ENCODE results near the gene HAPSTR1. TPM values are rescaled to one million over a fixed set of nuclear protein-coding genes. Genes with fewer than 3 reads are reported as not detected.
A peak's percentile ranks its signal among the peaks of the same experiment; 100 is the strongest.

HAPSTR1 gene
- total RNA-seq, 1 donor from 2014 or later: 86.0 TPM

DNA sequence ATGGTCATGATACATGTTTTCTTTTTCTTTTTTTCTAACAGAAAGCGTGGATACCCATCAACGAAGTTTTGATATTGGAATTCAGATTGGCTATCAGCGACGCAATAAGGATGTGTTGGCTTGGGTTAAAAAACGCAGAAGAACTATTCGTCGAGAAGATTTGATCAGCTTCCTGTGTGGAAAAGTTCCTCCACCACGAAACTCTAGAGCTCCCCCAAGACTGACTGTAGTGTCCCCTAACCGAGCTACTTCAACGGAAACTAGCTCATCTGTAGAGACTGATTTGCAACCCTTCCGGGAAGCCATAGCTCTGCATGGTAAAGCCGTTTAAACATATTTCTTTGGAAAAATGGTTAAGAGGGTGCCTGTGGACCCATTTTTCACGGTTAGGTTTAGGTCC, 11.5 kb downstream of the HAPSTR1 start:
- DNase-seq (ENCODE audit: low spot score): no peak
- Mint-ChIP-seq H3K36me3 (ENCODE audit: low read depth, unreplicated experiment) (peaks cover 43% of the 10 kb centered on the region), H3K4me3 (ENCODE audit: unreplicated experiment) (no peak overlapping the region), H3K4me1 (ENCODE audit: unreplicated experiment) (peaks cover 37% of the 10 kb centered on the region), H3K27me3 (ENCODE audit: unreplicated experiment) (peaks cover 6% of the 10 kb centered on the region), H3K9me3 (ENCODE audit: unreplicated experiment) (no peaks in the 10 kb centered on the region), H3K27ac (ENCODE audit: unreplicated experiment) (no peak overlapping the region)
- TF ChIP-seq, protein P1, sequence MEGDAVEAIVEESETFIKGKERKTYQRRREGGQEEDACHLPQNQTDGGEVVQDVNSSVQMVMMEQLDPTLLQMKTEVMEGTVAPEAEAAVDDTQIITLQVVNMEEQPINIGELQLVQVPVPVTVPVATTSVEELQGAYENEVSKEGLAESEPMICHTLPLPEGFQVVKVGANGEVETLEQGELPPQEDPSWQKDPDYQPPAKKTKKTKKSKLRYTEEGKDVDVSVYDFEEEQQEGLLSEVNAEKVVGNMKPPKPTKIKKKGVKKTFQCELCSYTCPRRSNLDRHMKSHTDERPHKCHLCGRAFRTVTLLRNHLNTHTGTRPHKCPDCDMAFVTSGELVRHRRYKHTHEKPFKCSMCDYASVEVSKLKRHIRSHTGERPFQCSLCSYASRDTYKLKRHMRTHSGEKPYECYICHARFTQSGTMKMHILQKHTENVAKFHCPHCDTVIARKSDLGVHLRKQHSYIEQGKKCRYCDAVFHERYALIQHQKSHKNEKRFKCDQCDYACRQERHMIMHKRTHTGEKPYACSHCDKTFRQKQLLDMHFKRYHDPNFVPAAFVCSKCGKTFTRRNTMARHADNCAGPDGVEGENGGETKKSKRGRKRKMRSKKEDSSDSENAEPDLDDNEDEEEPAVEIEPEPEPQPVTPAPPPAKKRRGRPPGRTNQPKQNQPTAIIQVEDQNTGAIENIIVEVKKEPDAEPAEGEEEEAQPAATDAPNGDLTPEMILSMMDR (IDR thresholded peaks at IDR 0.05; ENCODE audit: unreplicated experiment): no peak

- Mint-ChIP-seq H3K9me3 (ENCODE audit: unreplicated experiment) (no peaks in the 10 kb centered on the region), H3K27me3 (ENCODE audit: unreplicated experiment) (peaks cover 3% of the 10 kb centered on the region), H3K27ac (ENCODE audit: unreplicated experiment) (no peak overlapping the region), H3K4me1 (ENCODE audit: unreplicated experiment) (peaks cover 33% of the 10 kb centered on the region), H3K4me3 (ENCODE audit: unreplicated experiment) (peak overlapping the region; percentile 73), H3K36me3 (ENCODE audit: low read depth, unreplicated experiment) (peaks cover 37% of the 10 kb centered on the region)
- TF ChIP-seq, protein P1 (IDR thresholded peaks at IDR 0.05; ENCODE audit: unreplicated experiment): no peak
- no peak for DNase-seq (ENCODE audit: low spot score)
These were observed 12.1 kb downstream of the HAPSTR1 start for GRCh38 chr16:9103546-9103945.

DNA sequence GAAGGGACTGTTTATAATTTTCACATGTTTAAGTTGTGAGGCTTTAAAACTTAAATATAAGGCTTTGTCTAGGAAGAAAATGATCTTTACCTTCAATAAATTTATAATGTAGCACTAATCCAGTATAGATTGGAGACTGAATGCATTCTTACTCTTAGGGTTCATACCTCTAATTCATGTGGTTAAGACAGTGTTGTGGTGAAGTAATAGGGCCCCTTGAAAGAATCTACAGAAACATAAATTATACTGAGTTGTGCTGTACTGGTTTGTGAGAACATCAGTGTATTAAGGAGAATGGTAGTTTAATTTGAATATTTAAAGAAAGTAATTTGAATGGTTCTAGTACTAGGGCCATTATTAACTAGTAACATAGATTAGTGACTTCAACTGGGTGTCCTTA, 13.7 kb downstream of the HAPSTR1 start:
- no peaks in the 10 kb centered on the region for H3K9me3 Mint-ChIP-seq (ENCODE audit: unreplicated experiment)
- TF ChIP-seq, protein P1 (IDR thresholded peaks at IDR 0.05; ENCODE audit: unreplicated experiment): no peak
- DNase-seq (ENCODE audit: low spot score): no peak
- peaks cover 41% of the 10 kb centered on the region for H3K36me3 Mint-ChIP-seq (ENCODE audit: low read depth, unreplicated experiment)
- peak overlapping the region; percentile 16 for H3K4me3 Mint-ChIP-seq (ENCODE audit: unreplicated experiment)
- H3K27me3 Mint-ChIP-seq (ENCODE audit: unreplicated experiment): peaks cover 3% of the 10 kb centered on the region
- no peak overlapping the region for H3K27ac Mint-ChIP-seq (ENCODE audit: unreplicated experiment)
- peaks cover 40% of the 10 kb centered on the region for H3K4me1 Mint-ChIP-seq (ENCODE audit: unreplicated experiment)

DNA sequence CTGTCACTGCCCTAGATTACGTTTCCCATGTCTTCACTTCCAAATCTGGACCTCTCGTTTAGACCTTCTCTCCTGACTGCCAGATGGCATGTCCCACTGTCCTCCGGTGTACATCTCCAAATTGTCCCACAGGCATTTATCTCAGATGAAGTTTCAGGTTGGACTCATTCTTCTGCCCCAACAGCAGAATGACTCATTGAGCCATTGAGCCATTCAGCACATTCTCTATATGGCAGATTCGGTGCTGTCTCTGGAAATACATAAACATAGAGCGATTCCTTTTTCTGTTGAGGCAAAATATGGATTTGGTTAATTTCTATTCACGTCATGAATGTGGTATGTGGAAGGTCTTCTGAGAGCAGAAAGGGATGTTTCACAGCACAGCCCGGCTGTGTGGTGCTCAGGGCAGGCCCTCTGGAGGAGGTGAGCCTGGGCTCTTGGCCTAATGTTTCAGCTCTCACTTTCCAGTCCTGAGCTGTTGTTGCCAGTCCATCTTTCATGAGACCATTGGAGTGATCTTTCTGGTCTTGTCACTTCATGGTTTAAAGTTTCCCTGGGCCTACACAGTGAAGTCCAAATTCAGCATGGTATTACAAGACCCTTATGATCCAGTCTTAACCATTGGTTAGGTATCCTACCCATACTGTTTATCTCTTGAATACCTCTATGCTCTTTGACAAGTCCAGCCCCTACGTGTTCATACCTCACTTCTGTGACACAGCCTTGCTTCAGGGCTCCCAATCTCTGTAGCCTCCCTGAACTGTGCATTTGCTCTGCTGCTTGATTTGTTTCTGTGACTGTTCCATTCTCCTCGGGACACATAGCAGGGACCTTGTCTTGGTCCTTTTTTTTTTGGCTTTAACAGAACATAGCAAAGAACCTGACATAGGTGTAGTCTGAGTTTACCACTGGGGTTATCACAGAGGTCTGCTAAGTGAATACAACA, 15.9 kb downstream of the HAPSTR1 start:
- H3K27me3 Mint-ChIP-seq (ENCODE audit: unreplicated experiment): peaks cover 3% of the 10 kb centered on the region
- peaks cover 42% of the 10 kb centered on the region for H3K4me1 Mint-ChIP-seq (ENCODE audit: unreplicated experiment)
- TF ChIP-seq, protein P1 (IDR thresholded peaks at IDR 0.05; ENCODE audit: unreplicated experiment): no peak
- H3K36me3 Mint-ChIP-seq (ENCODE audit: low read depth, unreplicated experiment): peaks cover 38% of the 10 kb centered on the region
- H3K27ac Mint-ChIP-seq (ENCODE audit: unreplicated experiment): no peak overlapping the region
- H3K9me3 Mint-ChIP-seq (ENCODE audit: unreplicated experiment): no peaks in the 10 kb centered on the region
- H3K4me3 Mint-ChIP-seq (ENCODE audit: unreplicated experiment): no peak overlapping the region
- DNase-seq (ENCODE audit: low spot score): no peak

DNA sequence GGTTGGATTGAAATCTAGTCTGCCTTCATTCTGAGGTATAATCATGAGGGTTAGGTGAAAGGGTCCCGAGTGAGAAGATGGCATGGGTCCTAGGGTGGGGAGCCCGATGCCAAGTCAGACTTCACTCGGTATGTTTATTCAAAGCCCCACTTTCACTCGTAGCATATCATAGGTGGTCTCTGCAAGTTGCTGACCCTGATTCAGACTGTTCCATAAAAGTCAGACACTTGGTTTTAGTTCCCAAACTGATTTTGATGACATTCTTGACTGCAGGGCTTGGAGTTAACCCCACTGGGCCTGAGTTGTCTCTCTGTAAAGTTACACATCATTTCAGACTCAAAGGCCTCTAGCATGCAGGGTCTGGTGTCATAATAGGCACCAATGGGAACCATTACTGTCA, 17.8 kb downstream of the HAPSTR1 start:
- H3K9me3 Mint-ChIP-seq (ENCODE audit: unreplicated experiment): no peaks in the 10 kb centered on the region
- TF ChIP-seq, protein P1 (IDR thresholded peaks at IDR 0.05; ENCODE audit: unreplicated experiment): no peak
- H3K4me3 Mint-ChIP-seq (ENCODE audit: unreplicated experiment): peak overlapping the region; percentile 47
- DNase-seq (ENCODE audit: low spot score): no peak
- H3K4me1 Mint-ChIP-seq (ENCODE audit: unreplicated experiment): peaks cover 47% of the 10 kb centered on the region
- peaks cover 3% of the 10 kb centered on the region for H3K27me3 Mint-ChIP-seq (ENCODE audit: unreplicated experiment)
- H3K36me3 Mint-ChIP-seq (ENCODE audit: low read depth, unreplicated experiment): peaks cover 30% of the 10 kb centered on the region
- peak overlapping the region; percentile 79 for H3K27ac Mint-ChIP-seq (ENCODE audit: unreplicated experiment)
